Endodermal cell (in vitro differentiated cells): Measurements from ENCODE around the gene PDE8A. TPM values are rescaled to one million over a fixed set of nuclear protein-coding genes. Genes with fewer than 3 reads are reported as not detected.

Experiments used
- DNase-seq: peaks from one replicate; pipeline ENCODE4 v3.0.0-alpha.2; 2017
- H3K27ac ChIP-seq: 2 replicates; pipeline ENCODE4 v1.5.1; 2013; ENCODE audit warnings: mild to moderate bottlenecking, low read depth, low read length, moderate library complexity
- H3K27me3 ChIP-seq: 2 replicates; pipeline ENCODE4 v1.6.1; 2013; ENCODE audit warnings: mild to moderate bottlenecking, low read length, moderate library complexity; ENCODE audit not compliant: insufficient read depth, control insufficient read depth, poor library complexity, severe bottlenecking
- H3K36me3 ChIP-seq: 2 replicates; pipeline ENCODE4 v1.7.0; 2013; ENCODE audit warnings: mild to moderate bottlenecking, low read length, moderate library complexity; ENCODE audit not compliant: control insufficient read depth, insufficient read depth
- H3K4me1 ChIP-seq: one replicate; pipeline ENCODE4 v1.7.0; 2013; ENCODE audit warnings: low read length; ENCODE audit not compliant: control insufficient read depth, insufficient read depth
- H3K4me3 ChIP-seq: 2 replicates; pipeline ENCODE4 v1.5.1; 2013; ENCODE audit warnings: mild to moderate bottlenecking, low read length, moderate library complexity
- H3K9ac ChIP-seq: 2 replicates; pipeline ENCODE4 v1.6.1; 2013; ENCODE audit warnings: mild to moderate bottlenecking, low read length, moderate library complexity; ENCODE audit not compliant: poor library complexity, severe bottlenecking; ENCODE audit errors: extremely low read depth
- H3K9me3 ChIP-seq: 2 replicates; pipeline ENCODE4 v1.6.1; 2013; ENCODE audit warnings: mild to moderate bottlenecking, low read length, moderate library complexity; ENCODE audit not compliant: control insufficient read depth
- H3K27ac Mint-ChIP-seq: 2 replicates; pipeline ENCODE4 v1.8.0; 2020; ENCODE audit warnings: mixed read lengths
- H3K27me3 Mint-ChIP-seq: 2 replicates; pipeline ENCODE4 v1.8.0; 2021; ENCODE audit warnings: mild to moderate bottlenecking, mixed read lengths; ENCODE audit not compliant: insufficient read depth
- H3K36me3 Mint-ChIP-seq: 2 replicates; pipeline ENCODE4 v1.8.0; 2020; ENCODE audit warnings: low read depth, mixed read lengths
- H3K4me1 Mint-ChIP-seq: 2 replicates; pipeline ENCODE4 v1.8.0; 2020; ENCODE audit warnings: mixed read lengths
- H3K4me3 Mint-ChIP-seq: 2 replicates; pipeline ENCODE4 v1.8.0; 2020; ENCODE audit warnings: mild to moderate bottlenecking, moderate library complexity, mixed read lengths
- H3K9me3 Mint-ChIP-seq: 2 replicates; pipeline ENCODE4 v1.8.0; 2020; ENCODE audit warnings: mild to moderate bottlenecking, mixed read lengths
- CTCF ChIP-seq: fragments of 200-600 bp; sonication (generic); conservative IDR thresholded peaks from 2 replicates; pipeline ENCODE4 v1.5.0; 2021; ENCODE audit warnings: antibody characterized with exemption, mild to moderate bottlenecking
- WGBS, 2 experiments: methylation state at CpG; one replicate each; pipeline versions ENCODE4 v1.1.5 to v1.1.7; 2013; ENCODE audit warnings: missing lambda C conversion rate in 2 of 2, mixed read lengths in 1 of 2; ENCODE audit not compliant: insufficient coverage in 1 of 2, insufficient read length in 1 of 2; 5-methylcytosine and 5-hydroxymethylcytosine counted together
- total RNA-seq, 2 donors: library from RNA; stranded (reverse); fragmentation: NEBNext Ultra II Directional in 1 of 2; extraction: Animal tissue kit (Norgen Biotek cat#: 25700) in 1 of 2; gene quantifications; 2 replicates in 1 of 2; 3 replicates in 1 of 2; pipeline ENCODE4 v1.2.1, GENCODE V29; 2021

The PDE8A gene
- total RNA-seq, 2 donors from 2014 or later: 14.8 to 15.2 TPM

GRCh38 chr15:85124173-85124572 is 142.5 kb downstream of the PDE8A start:
- no peak for TF ChIP-seq CTCF

GRCh38 chr15:85125056-85125661 is 143.5 kb downstream of the PDE8A start:
- Histone ChIP-seq H3K4me1 (no peaks in the 10 kb centered on the region), H3K9ac (no peak overlapping the region), H3K9me3 (no peaks in the 10 kb centered on the region), H3K4me3 (no peak overlapping the region), H3K27ac (no peak overlapping the region), H3K27me3 (no peaks in the 10 kb centered on the region), H3K36me3 (peaks cover 18% of the 10 kb centered on the region)
- TF ChIP-seq CTCF: no peak
- H3K36me3 Mint-ChIP-seq: peaks cover 30% of the 10 kb centered on the region
- H3K9me3 Mint-ChIP-seq: no peaks in the 10 kb centered on the region
- peak; percentile 62 for DNase-seq
- 47 to 78% methylated on average over 3 to 4 of the region's 4 CpGs for WGBS, 2 experiments
- H3K4me1 Mint-ChIP-seq: peaks cover 2% of the 10 kb centered on the region
- H3K4me3 Mint-ChIP-seq: no peak overlapping the region
- no peaks in the 10 kb centered on the region for H3K27me3 Mint-ChIP-seq
- H3K27ac Mint-ChIP-seq: no peak overlapping the region

More at GRCh38 chr15:85124173-85124572, 142.5 kb downstream of the PDE8A start:
- Mint-ChIP-seq H3K36me3 (peaks cover 27% of the 10 kb centered on the region), H3K27ac (no peak overlapping the region), H3K4me3 (no peak overlapping the region), H3K9me3 (no peaks in the 10 kb centered on the region), H3K4me1 (peaks cover 2% of the 10 kb centered on the region), H3K27me3 (no peaks in the 10 kb centered on the region)
- no peak overlapping the region for H3K9ac ChIP-seq
- H3K4me1 ChIP-seq: no peaks in the 10 kb centered on the region
- no peaks in the 10 kb centered on the region for H3K27me3 ChIP-seq
- no peak for DNase-seq
- no peak overlapping the region for H3K27ac ChIP-seq
- no peak overlapping the region for H3K4me3 ChIP-seq
- H3K9me3 ChIP-seq: no peaks in the 10 kb centered on the region
- H3K36me3 ChIP-seq: peaks cover 18% of the 10 kb centered on the region
- 93% methylated on average over 1 of the region's 1 CpG; no CpG with 5 or more reads in 1 of the 2 experiments for WGBS, 2 experiments

- no peak for DNase-seq
- H3K36me3 Mint-ChIP-seq: peaks cover 29% of the 10 kb centered on the region
These were observed 147.0 kb downstream of the PDE8A start for GRCh38 chr15:85128621-85129020.

More at GRCh38 chr15:85128621-85129020, 147.0 kb downstream of the PDE8A start:
- H3K4me1 Mint-ChIP-seq: peaks cover 2% of the 10 kb centered on the region
- peaks cover 7% of the 10 kb centered on the region for H3K36me3 ChIP-seq
- H3K27ac ChIP-seq: no peak overlapping the region
- H3K27ac Mint-ChIP-seq: no peak overlapping the region
- H3K9ac ChIP-seq: no peak overlapping the region
- no peaks in the 10 kb centered on the region for H3K4me1 ChIP-seq
- TF ChIP-seq CTCF: no peak
- no peak overlapping the region for H3K4me3 ChIP-seq
- no peaks in the 10 kb centered on the region for H3K9me3 Mint-ChIP-seq
- H3K4me3 Mint-ChIP-seq: no peak overlapping the region
- peaks cover 7% of the 10 kb centered on the region for H3K27me3 ChIP-seq
- H3K27me3 Mint-ChIP-seq: peaks cover 20% of the 10 kb centered on the region
- H3K9me3 ChIP-seq: peaks cover 6% of the 10 kb centered on the region
